Measurements from ENCODE around the gene IGFALS.

IGFALS gene

DNA sequence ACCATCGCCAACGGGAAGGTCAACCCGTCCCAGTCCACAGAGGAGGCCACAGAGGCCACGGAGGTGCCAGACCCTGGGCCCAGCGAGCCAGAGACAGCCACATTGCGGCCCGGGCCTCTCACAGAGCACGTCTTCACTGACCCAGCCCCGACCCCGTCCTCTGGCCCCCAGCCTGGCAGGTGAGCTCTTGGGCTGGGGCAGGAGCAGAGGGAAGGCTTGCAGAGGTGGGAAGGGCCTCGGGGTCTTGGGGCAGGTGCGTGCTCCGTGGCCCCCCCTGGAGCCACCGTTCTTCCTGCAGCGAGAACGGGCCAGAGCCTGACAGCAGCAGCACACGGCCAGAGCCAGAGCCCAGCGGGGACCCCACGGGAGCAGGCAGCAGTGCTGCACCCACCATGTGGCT, 27.3 kb downstream of the IGFALS start:
- no peak for DNase-seq (ENCODE audit: low read depth in 2 of 2)

DNA sequence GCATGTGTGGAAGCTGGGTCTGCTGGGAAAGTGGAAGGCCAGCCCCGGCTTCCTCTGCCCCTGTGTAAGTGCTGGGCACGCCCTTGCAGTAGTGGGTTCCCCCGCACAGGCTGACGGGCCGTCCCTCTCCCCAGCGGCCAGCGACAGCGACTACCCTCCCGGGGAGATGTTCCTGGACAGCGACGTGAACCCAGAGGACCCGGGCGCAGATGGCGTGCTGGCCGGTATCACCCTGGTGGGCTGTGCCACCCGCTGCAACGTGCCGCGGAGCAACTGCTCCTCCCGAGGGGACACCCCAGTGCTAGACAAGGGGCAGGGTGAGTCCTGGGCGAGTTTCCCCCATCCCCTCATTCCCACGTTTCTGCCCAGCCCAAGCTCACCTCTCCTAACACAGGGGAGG, 27.7 kb downstream of the IGFALS start:
- DNase-seq (ENCODE audit: low read depth in 2 of 2) = no peak

GRCh38 chr16:1764971-1765370, 28.5 kb downstream of the IGFALS start:
- no peak for DNase-seq (ENCODE audit: low read depth in 2 of 2)

- DNase-seq (ENCODE audit: low read depth in 2 of 2) = no peak
Measured at GRCh38 chr16:1763521-1764511, 29.7 kb downstream of the IGFALS start.

- DNase-seq (ENCODE audit: low read depth in 2 of 2) = no peak
Measured at GRCh38 chr16:1762879-1763520, 30.5 kb downstream of the IGFALS start.

- DNase-seq (ENCODE audit: low read depth in 2 of 2) = no peak
Measured at GRCh38 chr16:1762196-1762878, 31.2 kb downstream of the IGFALS start.

GRCh38 chr16:1761751-1762150, 31.8 kb downstream of the IGFALS start:
- DNase-seq (ENCODE audit: low read depth in 2 of 2) = no peak

- no peak for DNase-seq (ENCODE audit: low read depth in 2 of 2)
Measured at GRCh38 chr16:1760911-1761310, 32.6 kb downstream of the IGFALS start.

GRCh38 chr16:1759511-1759910, 34.0 kb downstream of the IGFALS start:
- DNase-seq (ENCODE audit: low read depth in 2 of 2) = no peak

GRCh38 chr16:1758923-1759322, 34.6 kb downstream of the IGFALS start:
- DNase-seq (ENCODE audit: low read depth in 2 of 2) = no peak

DNA sequence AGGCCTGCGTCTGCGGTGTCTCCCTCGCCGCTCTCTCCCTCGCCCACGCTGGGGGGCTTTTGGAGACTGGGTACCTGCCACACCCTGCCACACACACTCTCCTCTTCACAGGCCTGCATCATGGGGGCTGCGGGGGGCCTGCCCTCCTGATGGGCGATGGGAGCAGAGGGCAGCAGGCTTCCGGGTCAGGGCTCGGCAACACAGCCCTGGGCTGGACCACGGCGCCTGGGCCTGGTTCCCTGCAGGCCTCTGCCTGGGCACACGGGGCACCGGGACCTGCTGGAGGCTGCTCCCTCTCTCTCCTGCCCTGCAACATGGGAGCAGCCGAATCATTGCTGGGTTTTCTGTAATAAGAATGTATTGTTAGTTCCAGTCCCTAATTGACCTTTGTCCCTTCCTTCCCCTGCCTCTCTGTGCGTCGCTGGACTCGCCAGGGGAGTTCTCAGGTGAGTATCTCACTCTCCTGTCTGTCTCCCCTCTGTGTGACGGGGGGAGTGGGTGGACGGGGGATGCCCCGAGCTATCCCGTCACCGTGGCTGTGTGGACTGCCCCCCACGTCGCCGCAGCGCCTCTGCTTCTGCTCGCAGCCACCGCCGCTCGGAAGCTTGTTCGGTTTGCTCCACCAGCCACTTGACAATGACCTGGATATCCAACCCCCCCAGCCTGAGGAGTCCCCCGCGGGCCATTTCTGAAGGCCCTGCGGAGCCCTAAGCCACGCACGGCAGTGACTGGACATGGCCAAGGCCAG, 35.6 kb downstream of the IGFALS start:
- no peak for DNase-seq (ENCODE audit: low read depth in 2 of 2)

DNA sequence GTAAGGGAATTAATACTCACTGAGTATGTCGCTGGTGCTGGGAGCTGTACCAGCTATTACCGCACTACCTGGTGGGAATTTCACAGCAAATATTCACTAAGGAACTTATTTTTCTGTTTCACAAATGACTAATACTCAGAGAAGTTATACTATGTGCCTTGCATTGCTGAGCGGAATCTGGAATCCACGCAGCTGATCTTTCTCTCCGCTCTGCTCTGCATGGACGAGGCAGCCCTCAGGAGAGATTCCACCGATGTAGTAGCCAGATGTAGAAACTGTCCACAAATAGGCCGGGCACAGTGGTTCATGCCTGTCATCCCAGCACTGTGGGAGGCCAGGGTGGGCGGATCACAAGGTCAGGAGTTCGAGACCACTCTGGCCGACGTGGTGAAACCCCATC, 39.3 kb downstream of the IGFALS start:
- no peak for DNase-seq (ENCODE audit: low read depth in 2 of 2)

DNA sequence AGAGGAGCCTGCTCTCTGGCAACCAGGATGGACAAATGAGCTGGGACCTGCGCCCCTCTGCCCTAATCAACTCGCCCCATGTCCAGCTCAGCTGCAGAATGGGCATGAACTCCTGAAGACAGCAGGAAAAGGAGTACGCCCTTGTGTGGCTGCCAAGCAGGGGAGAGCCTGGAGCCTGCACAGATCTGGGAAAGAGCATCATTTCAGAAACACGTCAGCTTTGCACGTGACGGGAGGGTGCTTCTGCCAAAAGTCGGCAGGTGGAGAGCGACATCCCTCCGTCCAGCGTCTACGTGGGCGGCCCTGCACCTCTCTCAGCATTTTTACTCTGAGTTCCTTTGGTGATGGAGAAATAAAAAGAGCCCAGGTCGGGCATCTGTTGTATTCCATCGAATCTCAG, 40.7 kb downstream of the IGFALS start:
- no peak for DNase-seq (ENCODE audit: low read depth in 2 of 2)

DNA sequence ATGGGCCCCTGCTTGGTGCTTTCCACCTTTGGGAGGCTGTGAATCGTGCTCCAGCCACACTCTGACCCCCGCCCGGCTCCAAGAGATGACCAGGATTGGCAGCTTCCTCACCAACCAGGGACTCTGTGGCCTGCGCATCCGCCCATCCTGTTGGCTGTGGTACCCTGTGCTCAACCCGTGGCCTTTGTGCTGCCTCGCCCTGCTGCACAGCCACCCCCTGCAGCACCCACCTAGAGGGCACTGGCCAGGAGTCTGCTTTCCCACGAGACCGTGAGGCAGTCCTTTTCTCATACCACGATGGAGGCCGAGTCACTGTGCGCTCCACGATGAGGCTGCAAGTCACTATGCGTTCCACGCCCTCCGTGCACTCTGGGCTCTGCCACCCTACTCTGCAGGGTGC, 41.6 kb downstream of the IGFALS start:
- no peak for DNase-seq (ENCODE audit: low read depth in 2 of 2)

DNA sequence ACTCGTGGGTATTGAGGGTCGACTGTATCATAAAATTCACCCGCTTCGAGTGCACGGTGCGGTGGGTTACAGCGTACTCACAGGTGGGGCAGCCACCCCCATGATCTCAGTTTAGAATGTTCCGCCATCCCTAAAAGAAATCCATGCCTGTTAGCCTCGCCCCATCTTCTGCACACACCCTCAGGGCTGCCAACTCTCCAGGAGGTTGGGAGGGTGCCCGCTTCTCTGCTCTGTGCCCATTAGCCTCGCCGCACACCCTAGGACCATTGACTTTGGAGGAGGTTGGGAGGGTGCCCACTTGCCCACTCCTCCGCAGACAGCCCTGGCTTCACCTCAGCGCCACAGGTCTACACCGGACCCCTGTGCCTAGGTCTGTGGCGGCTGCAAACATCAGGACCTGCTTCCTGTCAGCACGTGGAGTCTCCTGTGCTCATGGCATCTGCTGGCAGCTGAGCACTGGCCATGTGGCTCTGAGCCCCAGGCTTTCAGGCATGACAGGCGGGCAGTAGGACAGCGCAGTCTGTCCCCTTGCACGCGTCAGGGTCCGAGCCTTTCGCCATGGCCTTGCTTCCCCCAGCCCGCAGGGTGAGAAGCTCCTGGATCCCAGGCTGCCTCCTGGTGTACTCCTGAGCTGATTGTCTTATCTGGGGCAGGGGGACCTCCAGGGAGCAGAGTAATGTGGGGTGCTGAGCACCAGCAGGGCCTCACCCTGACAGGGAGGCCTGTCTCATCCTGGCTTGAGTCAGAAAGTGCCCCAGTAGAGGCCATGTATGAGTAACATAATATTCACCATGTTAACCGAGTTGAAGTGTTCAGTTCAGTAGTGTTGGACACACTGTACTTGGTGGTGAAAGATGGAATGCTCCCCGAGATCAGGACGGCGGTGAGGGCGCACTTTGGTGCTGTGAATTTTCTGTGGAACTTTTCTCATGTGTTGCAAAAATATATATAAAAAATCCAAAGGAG, 44.1 kb downstream of the IGFALS start:
- no peak for DNase-seq (ENCODE audit: low read depth in 2 of 2)

GRCh38 chr16:1747934-1748333, 45.6 kb downstream of the IGFALS start:
- DNase-seq (ENCODE audit: low read depth in 2 of 2) = no peak

- DNase-seq (ENCODE audit: low read depth in 2 of 2) = no peak
Measured at GRCh38 chr16:1746693-1747195, 46.8 kb downstream of the IGFALS start.

DNA sequence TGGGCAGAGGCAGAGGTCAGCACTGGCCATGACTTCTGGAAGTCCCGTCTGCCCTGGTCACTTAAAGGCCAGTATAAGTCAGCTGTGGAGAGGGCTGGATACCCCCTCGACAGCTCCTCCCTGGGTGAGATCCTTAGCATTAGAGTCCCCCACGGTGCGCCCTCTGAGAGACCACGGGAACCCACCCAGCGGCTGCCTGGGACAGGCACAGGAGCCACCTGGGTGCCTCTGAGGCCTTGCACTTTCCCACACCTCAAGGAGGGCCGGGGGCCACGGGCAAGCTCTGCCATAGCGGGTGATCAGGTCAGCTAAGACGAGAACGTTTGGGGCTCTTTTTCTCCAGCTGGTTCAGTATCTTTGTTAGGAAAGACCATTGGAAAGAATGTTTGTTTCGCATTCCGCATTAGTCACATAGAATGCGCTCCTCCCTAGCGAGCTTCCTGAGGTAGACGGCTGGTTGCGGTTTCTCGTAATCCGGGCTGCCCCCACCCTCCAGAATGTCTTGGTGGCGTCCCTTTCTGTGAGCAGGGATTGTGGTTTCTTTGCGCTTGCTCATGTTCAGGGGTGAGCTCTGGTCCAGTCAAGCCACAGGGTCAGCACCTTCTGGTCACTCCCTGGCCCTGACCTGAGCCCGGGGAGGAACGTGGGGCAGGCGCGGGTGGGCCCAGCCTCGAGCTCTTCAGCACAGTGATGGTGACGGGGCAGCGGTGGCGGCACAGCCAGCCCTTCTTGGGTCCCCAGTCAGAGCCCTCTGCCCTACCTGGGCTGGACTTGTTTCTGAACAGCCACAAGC, 47.4 kb downstream of the IGFALS start:
- no peak for DNase-seq (ENCODE audit: low read depth in 2 of 2)

- DNase-seq (ENCODE audit: low read depth in 2 of 2) = no peak
Measured at GRCh38 chr16:1745181-1745899, 48.2 kb downstream of the IGFALS start.

All from stimulated activated CD8-positive, alpha-beta memory T cell treated with anti-CD3 and anti-CD28 coated beads, Interleukin-7, amount 100 ng/mL, for 4 hours (primary cell).